ENCODE measurements around the gene C14orf132.

DNA sequence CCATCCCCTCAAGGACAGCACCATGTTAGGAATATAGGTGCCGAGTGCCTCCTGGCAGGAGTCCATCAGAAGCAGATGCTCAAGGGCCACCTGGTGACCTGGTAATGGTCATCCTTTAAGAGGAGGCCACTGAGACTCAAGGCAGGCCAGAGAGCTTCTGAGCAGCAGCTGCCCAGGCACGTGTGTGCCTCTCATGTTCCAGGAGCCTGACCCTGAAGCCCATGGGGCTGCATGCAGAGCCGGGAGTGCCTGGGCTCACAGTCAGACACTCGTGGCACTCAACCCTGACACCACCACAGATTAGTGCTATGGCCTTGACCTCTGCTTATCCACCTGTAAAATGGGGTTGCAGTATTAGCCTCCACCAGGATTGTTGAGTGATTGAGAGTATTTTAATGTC, 45.6 kb downstream of the C14orf132 start:
- TF ChIP-seq, protein P1, sequence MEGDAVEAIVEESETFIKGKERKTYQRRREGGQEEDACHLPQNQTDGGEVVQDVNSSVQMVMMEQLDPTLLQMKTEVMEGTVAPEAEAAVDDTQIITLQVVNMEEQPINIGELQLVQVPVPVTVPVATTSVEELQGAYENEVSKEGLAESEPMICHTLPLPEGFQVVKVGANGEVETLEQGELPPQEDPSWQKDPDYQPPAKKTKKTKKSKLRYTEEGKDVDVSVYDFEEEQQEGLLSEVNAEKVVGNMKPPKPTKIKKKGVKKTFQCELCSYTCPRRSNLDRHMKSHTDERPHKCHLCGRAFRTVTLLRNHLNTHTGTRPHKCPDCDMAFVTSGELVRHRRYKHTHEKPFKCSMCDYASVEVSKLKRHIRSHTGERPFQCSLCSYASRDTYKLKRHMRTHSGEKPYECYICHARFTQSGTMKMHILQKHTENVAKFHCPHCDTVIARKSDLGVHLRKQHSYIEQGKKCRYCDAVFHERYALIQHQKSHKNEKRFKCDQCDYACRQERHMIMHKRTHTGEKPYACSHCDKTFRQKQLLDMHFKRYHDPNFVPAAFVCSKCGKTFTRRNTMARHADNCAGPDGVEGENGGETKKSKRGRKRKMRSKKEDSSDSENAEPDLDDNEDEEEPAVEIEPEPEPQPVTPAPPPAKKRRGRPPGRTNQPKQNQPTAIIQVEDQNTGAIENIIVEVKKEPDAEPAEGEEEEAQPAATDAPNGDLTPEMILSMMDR (IDR thresholded peaks at IDR 0.05) = no peak
- no peak for TF ChIP-seq POLR2A (IDR thresholded peaks at IDR 0.05)

Measured in testis (tissue), 2 donors.